ENCODE measurements around the gene TRA2A.

The TRA2A gene

GRCh38 chr7:23462846-23463245, 68.9 kb downstream of the TRA2A start:
- Histone ChIP-seq H3K4me1 (ENCODE audit: control insufficient read depth, insufficient read depth, low read length) (peaks cover 19% of the 10 kb centered on the region), H3K36me3 (ENCODE audit: control insufficient read depth, insufficient read depth, low read length) (no peaks in the 10 kb centered on the region), H3K4me3 (ENCODE audit: low read length) (no peak overlapping the region), H3K27me3 (ENCODE audit: control insufficient read depth, insufficient read depth, low read length) (peaks cover 35% of the 10 kb centered on the region), H3K9me3 (ENCODE audit: control insufficient read depth, low read length) (no peaks in the 10 kb centered on the region), H3K9ac (ENCODE audit: low read length) (no peak overlapping the region)

- H3K4me3 ChIP-seq (ENCODE audit: low read length) = no peak overlapping the region
- H3K27me3 ChIP-seq (ENCODE audit: control insufficient read depth, insufficient read depth, low read length) = peaks cover 17% of the 10 kb centered on the region
- H3K36me3 ChIP-seq (ENCODE audit: control insufficient read depth, insufficient read depth, low read length) = no peaks in the 10 kb centered on the region
- no peaks in the 10 kb centered on the region for H3K4me1 ChIP-seq (ENCODE audit: control insufficient read depth, insufficient read depth, low read length)
- H3K9ac ChIP-seq (ENCODE audit: low read length) = no peak overlapping the region
- H3K9me3 ChIP-seq (ENCODE audit: control insufficient read depth, low read length) = no peaks in the 10 kb centered on the region
Observed at GRCh38 chr7:23458044-23458443, 73.7 kb downstream of the TRA2A start.

GRCh38 chr7:23456093-23456492, 75.7 kb downstream of the TRA2A start:
- Histone ChIP-seq H3K9ac (ENCODE audit: low read length) (no peak overlapping the region), H3K9me3 (ENCODE audit: control insufficient read depth, low read length) (no peaks in the 10 kb centered on the region), H3K27me3 (ENCODE audit: control insufficient read depth, insufficient read depth, low read length) (peaks cover 14% of the 10 kb centered on the region), H3K36me3 (ENCODE audit: control insufficient read depth, insufficient read depth, low read length) (no peaks in the 10 kb centered on the region), H3K4me1 (ENCODE audit: control insufficient read depth, insufficient read depth, low read length) (no peaks in the 10 kb centered on the region), H3K4me3 (ENCODE audit: low read length) (no peak overlapping the region)

- Histone ChIP-seq H3K9me3 (ENCODE audit: control insufficient read depth, low read length) (no peaks in the 10 kb centered on the region), H3K4me1 (ENCODE audit: control insufficient read depth, insufficient read depth, low read length) (no peaks in the 10 kb centered on the region), H3K27me3 (ENCODE audit: control insufficient read depth, insufficient read depth, low read length) (peaks cover 11% of the 10 kb centered on the region), H3K9ac (ENCODE audit: low read length) (no peak overlapping the region), H3K4me3 (ENCODE audit: low read length) (no peak overlapping the region), H3K36me3 (ENCODE audit: control insufficient read depth, insufficient read depth, low read length) (no peaks in the 10 kb centered on the region)
Observed at GRCh38 chr7:23454881-23455526, 76.8 kb downstream of the TRA2A start.
